ENCODE data around the gene DVL2. TPM values are rescaled to one million over a fixed set of nuclear protein-coding genes. Genes with fewer than 3 reads are reported as not detected.

DVL2 gene
- total and polyA plus RNA-seq, 7 donors, result 10.0 to 22.1 (median 13.1) TPM

GRCh38 chr17:7252176-7253043, 18.1 kb upstream of the DVL2 start, which contains the start of gene ELP5:
TSS of gene ELP5 (plus strand) at chr17:7252215. CDS start at chr17:7252551, 336 bp downstream.
- WGBS, 3 donors, result 1% methylated on average over 46 to 55 of the region's 55 CpGs
- H3K9me3 ChIP-seq, result no peaks in the 10 kb centered on the region
- intact Hi-C loops (cut with DNase I), result loop anchor here in 1 of 2 donors (1.0 kb wide), 1 partner anchor 44 kb away; no protein-coding TSS in a partner anchor
- no peaks in the 10 kb centered on the region for H3K27me3 ChIP-seq (ENCODE audit: insufficient read depth in 3 of 3, low read length in 2 of 3)
- H3K4me3 ChIP-seq, result peak within 1 kb of the TSS; percentile 99
- peak within 1 kb of the TSS; percentile 99 for H3K27ac ChIP-seq
- peak; percentile 21 for TF ChIP-seq CTCF (IDR thresholded peaks at IDR 0.05)
- DNase-seq (peak; percentile 96 to 98), ATAC-seq (peak; percentile 68 to 80 (median 72))
- peaks cover 2 to 44% of the 10 kb centered on the region in 2 donors for H3K36me3 ChIP-seq (ENCODE audit: insufficient read depth in 1 of 2, low read depth in 1 of 2)
- peaks cover 42% of the 10 kb centered on the region for H3K4me1 ChIP-seq

DNA sequence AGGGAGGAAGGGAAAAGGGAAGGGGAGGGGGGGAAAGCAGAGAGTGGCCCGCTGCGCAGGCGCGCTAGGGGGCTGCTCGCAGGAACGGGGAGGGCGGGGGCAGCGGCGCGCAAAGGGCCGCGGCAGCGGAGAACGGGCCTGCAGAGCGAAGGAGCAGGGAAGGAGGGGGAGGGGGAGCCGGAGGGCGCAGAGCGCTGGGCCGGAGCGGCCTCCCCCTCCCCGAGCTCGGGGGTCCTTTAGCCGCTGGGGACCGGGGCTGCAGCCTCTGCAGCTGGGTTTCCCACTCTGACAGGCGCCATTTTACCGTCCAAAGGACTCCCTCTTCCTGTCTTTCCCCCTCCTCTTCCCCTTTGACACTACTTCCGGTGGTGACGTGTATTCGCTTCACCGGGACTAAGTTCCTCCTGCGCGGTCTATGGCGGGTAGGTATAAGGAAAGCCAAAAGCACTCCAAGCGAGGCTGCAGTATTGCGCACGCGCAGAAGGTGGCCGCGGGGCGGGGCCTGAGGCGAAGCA, 17.4 kb upstream of the DVL2 start, which contains the start of gene CTDNEP1:
CTDNEP1 (minus strand) TSS at position 74 of the 515 bp plus-strand sequence. CDS start 438 bp downstream, outside the sequence.
- DNase-seq (peak; percentile 97 to 99), ATAC-seq (peak; percentile 86 to 92 (median 88))
- H3K36me3 ChIP-seq (ENCODE audit: insufficient read depth in 1 of 2, low read depth in 1 of 2), result peaks cover 2 to 42% of the 10 kb centered on the region in 2 donors
- H3K27ac ChIP-seq, result peak within 1 kb of the TSS; percentile 99
- H3K9me3 ChIP-seq, result no peaks in the 10 kb centered on the region
- no peaks in the 10 kb centered on the region for H3K27me3 ChIP-seq (ENCODE audit: insufficient read depth in 3 of 3, low read length in 2 of 3)
- intact Hi-C loops (cut with DNase I), result loop anchor here in 1 of 2 donors (1.0 kb wide), 1 partner anchor 45 kb away; no protein-coding TSS in a partner anchor
- H3K4me1 ChIP-seq, result peaks cover 45% of the 10 kb centered on the region
- WGBS, 3 donors, result 0 to 1% (median 0%) methylated on average over 15 to 41 of the region's 41 CpGs
- no peak for TF ChIP-seq CTCF (IDR thresholded peaks at IDR 0.05)
- peak within 1 kb of the TSS; percentile 99 for H3K4me3 ChIP-seq

GRCh38 chr17:7250695-7251627, 16.6 kb upstream of the DVL2 start:
- intact Hi-C loops (cut with DNase I), result no loop called here
- DNase-seq, result peak in 1 of 2 donors; percentile 37
- peak overlapping the region; percentile 99 for H3K27ac ChIP-seq
- H3K27me3 ChIP-seq (ENCODE audit: insufficient read depth in 3 of 3, low read length in 2 of 3), result no peaks in the 10 kb centered on the region
- H3K4me3 ChIP-seq, result peak overlapping the region; percentile 99
- peaks cover 2 to 42% of the 10 kb centered on the region in 2 donors for H3K36me3 ChIP-seq (ENCODE audit: insufficient read depth in 1 of 2, low read depth in 1 of 2)
- peak in 1 of 4 donors; percentile 1 for ATAC-seq
- H3K4me1 ChIP-seq, result peaks cover 45% of the 10 kb centered on the region
- TF ChIP-seq CTCF (IDR thresholded peaks at IDR 0.05), result no peak
- 0 to 1% (median 0%) methylated on average over 40 to 55 of the region's 55 CpGs for WGBS, 3 donors
- H3K9me3 ChIP-seq, result no peaks in the 10 kb centered on the region

- no peak for ATAC-seq
- WGBS, 3 donors, result 64 to 71% (median 70%) methylated on average over 7 of the region's 7 CpGs
- peak overlapping the region; percentile 99 for H3K4me3 ChIP-seq
- no peaks in the 10 kb centered on the region for H3K27me3 ChIP-seq (ENCODE audit: insufficient read depth in 3 of 3, low read length in 2 of 3)
- TF ChIP-seq CTCF (IDR thresholded peaks at IDR 0.05), result no peak
- peaks cover 0 to 42% of the 10 kb centered on the region in 2 donors for H3K36me3 ChIP-seq (ENCODE audit: insufficient read depth in 1 of 2, low read depth in 1 of 2)
- no peak for DNase-seq
- H3K27ac ChIP-seq, result peak overlapping the region; percentile 99
- intact Hi-C loops (cut with DNase I), result loop anchor here (10.0 kb wide), 2 partner anchors 315 to 895 kb away; partner anchors contain the start of gene SENP3 (in 1 of the 2)
- no peaks in the 10 kb centered on the region for H3K9me3 ChIP-seq
- H3K4me1 ChIP-seq, result peaks cover 45% of the 10 kb centered on the region
Measured at GRCh38 chr17:7249830-7250229, 15.5 kb upstream of the DVL2 start.
